Esophagus squamous epithelium (tissue), 5 donors: ENCODE results near the gene DENND2A. TPM values are rescaled to one million over a fixed set of nuclear protein-coding genes. Genes with fewer than 3 reads are reported as not detected.

ENCODE experiments used
- DNase-seq: peaks from one replicate; lab custom pipeline; 2025; lab: John Stamatoyannopoulos, UW
- H3K27ac ChIP-seq, 4 donors: fragments of 200-600 bp; sonication (generic); one replicate each; pipeline ENCODE4 v1.5.1; 2016 to 2019; ENCODE audit warnings: mild to moderate bottlenecking in 1 of 4
- H3K27me3 ChIP-seq, 4 donors: fragments of 200-600 bp; sonication (generic); 1 replicate in 3 of 4; 2 replicates in 1 of 4; pipeline versions ENCODE4 v1.5.1 to v1.6.0; 2017 to 2021; ENCODE audit warnings: antibody characterized with exemption in 1 of 4
- H3K36me3 ChIP-seq, 3 donors: fragments of 200-600 bp; sonication (generic); one replicate each; pipeline ENCODE4 v1.5.1; 2016 to 2019
- H3K4me1 ChIP-seq, 3 donors: fragments of 200-600 bp; sonication (generic); one replicate each; pipeline ENCODE4 v1.5.1; 2017 to 2019
- H3K4me3 ChIP-seq, 4 donors: fragments of 200-600 bp; sonication (generic); 1 replicate in 3 of 4; 2 replicates in 1 of 4; pipeline ENCODE4 v1.5.1; 2016 to 2019; ENCODE audit warnings: mild to moderate bottlenecking in 2 of 4, moderate library complexity in 1 of 4
- H3K9me3 ChIP-seq, 3 donors: fragments of 200-600 bp; sonication (generic); one replicate each; pipeline ENCODE4 v1.5.1; 2016 to 2019
- CTCF ChIP-seq, 6 experiments: fragments of 450-650 bp in 4 of 6; fragments of 200-600 bp in 2 of 6; sonication (generic) in 2 of 6; IDR thresholded peaks; one replicate each; pipeline ENCODE4 v1.5.1; 2016 to 2019; ENCODE audit warnings: antibody characterized with exemption in 6 of 6, mild to moderate bottlenecking in 4 of 6, moderate library complexity in 4 of 6
- POLR2A ChIP-seq, 4 donors: fragments of 450-650 bp; IDR thresholded peaks; one replicate each; pipeline ENCODE4 v1.6.1; 2017; ENCODE audit warnings: antibody characterized with exemption in 4 of 4, mild to moderate bottlenecking in 4 of 4, moderate library complexity in 3 of 4
- WGBS, 2 donors: methylation state at CpG; one replicate each; pipeline ENCODE4 v1.1.5; 2018; 5-methylcytosine and 5-hydroxymethylcytosine counted together
- intact Hi-C: fragments of 100-400 bp; cut with DNase I; formaldehyde crosslinking; loops from one replicate; pipeline ENCODE4 v1.15.0; 2022
- total RNA-seq, 4 donors: library from RNA; depleted of rRNA; stranded (reverse); fragments of >200 nt; gene quantifications; one replicate each; pipeline ENCODE4 v1.1.0, GENCODE V29; 2016
- donor health status: DM: yes; HTN: yes; CAD: no.

The DENND2A gene
- total RNA-seq, 4 donors from 2014 or later: 0.92 to 11.1 (median 1.9) TPM

- Histone ChIP-seq H3K27me3 (peaks cover 0 to under 1% (median 0%) of the 10 kb centered on the region in 4 donors), H3K4me1 (peaks cover 0 to 41% (median 22%) of the 10 kb centered on the region in 3 donors), H3K4me3 (no peak overlapping the region), H3K36me3 (no peaks in the 10 kb centered on the region), H3K9me3 (no peaks in the 10 kb centered on the region), H3K27ac (no peak overlapping the region)
- DNase-seq: no peak
- TF ChIP-seq POLR2A (IDR thresholded peaks at IDR 0.05) (no peak), CTCF (IDR thresholded peaks at IDR 0.05) (no peak)
- intact Hi-C loops: no loop called here
- WGBS, 2 donors: 62 to 74% methylated on average over 2 of the region's 2 CpGs
Observed at GRCh38 chr7:140654109-140654387, 13.4 kb upstream of the DENND2A start.

DNA sequence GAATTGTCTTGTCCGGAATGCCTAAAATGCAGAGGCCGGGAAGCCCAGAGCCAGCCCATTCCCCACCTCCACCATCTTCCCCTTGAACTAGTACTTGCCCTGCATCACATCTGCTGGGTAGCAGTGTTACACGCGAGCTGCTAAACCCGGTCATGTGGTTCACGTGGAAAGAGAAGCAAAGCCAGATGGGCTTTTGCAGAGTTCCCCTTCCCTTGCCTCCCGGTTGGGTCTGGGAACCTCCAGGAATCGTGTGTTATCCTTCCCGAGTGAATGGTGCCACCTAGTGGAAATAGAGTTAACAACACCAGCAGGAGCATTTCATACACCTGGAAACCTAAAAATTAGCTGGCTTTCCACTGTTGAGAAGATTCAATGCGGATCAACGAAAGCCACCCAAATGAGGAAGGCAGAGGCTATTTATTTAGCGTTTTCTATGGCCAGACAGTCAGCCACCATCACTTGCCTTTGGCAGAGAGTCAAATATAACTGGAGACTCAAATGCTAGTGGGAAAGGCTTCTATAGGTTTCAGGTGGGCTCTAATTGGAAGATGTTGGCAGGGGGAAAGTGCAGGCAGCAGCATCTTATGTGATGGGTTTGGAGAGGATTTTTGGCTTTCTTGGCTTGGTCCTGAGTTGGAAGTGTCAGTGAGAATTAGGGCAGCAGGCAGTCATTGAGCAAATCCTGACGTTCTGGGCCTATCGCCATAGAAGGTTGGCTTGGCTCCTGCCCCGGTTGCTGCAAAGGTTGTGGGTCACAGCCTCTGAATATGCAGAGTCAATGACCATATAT, 12.9 kb upstream of the DENND2A start:
- TF ChIP-seq POLR2A (IDR thresholded peaks at IDR 0.05) (no peak), CTCF (IDR thresholded peaks at IDR 0.05) (peak; percentile 46 to 93 (median 82))

GRCh38 chr7:140650367-140650766, 9.8 kb upstream of the DENND2A start:
- DNase-seq: no peak
- H3K4me3 ChIP-seq: no peak overlapping the region

More for the DNA sequence above, 12.9 kb upstream of the DENND2A start:
- no peak overlapping the region for H3K27ac ChIP-seq
- intact Hi-C loops: loop anchor here (2.0 kb wide), 1 partner anchor 135 kb away; no protein-coding TSS in a partner anchor
- peaks cover 0 to 41% (median 22%) of the 10 kb centered on the region in 3 donors for H3K4me1 ChIP-seq
- no peak for DNase-seq
- 12 to 21% methylated on average over 8 to 15 of the region's 15 CpGs for WGBS, 2 donors
- H3K27me3 ChIP-seq: no peaks in the 10 kb centered on the region
- no peaks in the 10 kb centered on the region for H3K9me3 ChIP-seq
- no peak overlapping the region for H3K4me3 ChIP-seq
- H3K36me3 ChIP-seq: no peaks in the 10 kb centered on the region

GRCh38 chr7:140649556-140650205, 9.1 kb upstream of the DENND2A start:
- intact Hi-C loops: no loop called here
- TF ChIP-seq CTCF (IDR thresholded peaks at IDR 0.05): no peak
- no peak for TF ChIP-seq POLR2A (IDR thresholded peaks at IDR 0.05)
- no peaks in the 10 kb centered on the region for H3K36me3 ChIP-seq
- H3K27me3 ChIP-seq: peaks cover 0 to 3% (median 0%) of the 10 kb centered on the region in 4 donors
- no peak overlapping the region for H3K4me3 ChIP-seq
- 74 to 75% methylated on average over 5 to 6 of the region's 6 CpGs for WGBS, 2 donors
- DNase-seq: no peak
- H3K4me1 ChIP-seq: peaks cover 0 to 17% (median 7%) of the 10 kb centered on the region in 3 donors
- no peak overlapping the region for H3K27ac ChIP-seq
- no peaks in the 10 kb centered on the region for H3K9me3 ChIP-seq

More at GRCh38 chr7:140650367-140650766, 9.8 kb upstream of the DENND2A start:
- H3K9me3 ChIP-seq: no peaks in the 10 kb centered on the region
- H3K27me3 ChIP-seq: no peaks in the 10 kb centered on the region
- H3K4me1 ChIP-seq: peaks cover 0 to 17% (median 7%) of the 10 kb centered on the region in 3 donors
- no peak overlapping the region for H3K27ac ChIP-seq
- WGBS, 2 donors: 79 to 83% methylated on average over 12 of the region's 12 CpGs
- TF ChIP-seq CTCF (IDR thresholded peaks at IDR 0.05) (no peak), POLR2A (IDR thresholded peaks at IDR 0.05) (no peak)
- intact Hi-C loops: no loop called here
- H3K36me3 ChIP-seq: no peaks in the 10 kb centered on the region
